ENCODE data around the gene EFEMP2.
A peak's percentile ranks its signal among the peaks of the same experiment; 100 is the strongest.

EFEMP2 gene

DNA sequence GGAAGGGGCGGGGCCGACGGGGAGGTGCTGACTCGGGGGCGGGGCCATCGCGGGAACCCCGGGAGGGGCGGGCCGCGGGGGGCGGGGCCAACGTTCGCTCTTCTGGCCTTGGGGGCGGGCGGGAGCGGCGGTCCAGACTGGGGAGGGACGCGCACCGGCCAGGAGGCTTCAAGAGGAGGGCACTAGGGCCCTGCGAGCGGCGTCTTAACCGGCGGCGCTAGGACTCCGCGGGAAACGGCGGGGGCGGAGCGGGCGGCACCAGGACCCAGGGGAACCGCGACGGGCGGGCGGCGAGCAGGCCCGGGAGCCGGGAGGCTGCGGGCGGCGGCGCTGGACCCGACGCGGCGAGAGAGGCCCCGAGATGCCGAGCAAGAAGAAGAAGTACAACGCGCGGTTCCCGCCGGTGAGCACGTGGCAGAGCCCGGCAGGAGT is 46.6 kb upstream of the EFEMP2 start, which contains the start of gene DRAP1:
Gene DRAP1 (plus strand): TSS at position 286 of the 432 bp plus-strand sequence. CDS start 76 bp downstream, at position 362.
- Mint-ChIP-seq H3K27me3 (ENCODE audit: low read depth, poor library complexity) (no peaks in the 10 kb centered on the region), H3K36me3 (ENCODE audit: low read depth) (peaks cover 26% of the 10 kb centered on the region), H3K9me3 (no peaks in the 10 kb centered on the region), H3K4me3 (peak within 1 kb of the TSS; percentile 88), H3K4me1 (peaks cover 31% of the 10 kb centered on the region), H3K27ac (no peak within 1 kb of the TSS)
- TF ChIP-seq, protein P1, sequence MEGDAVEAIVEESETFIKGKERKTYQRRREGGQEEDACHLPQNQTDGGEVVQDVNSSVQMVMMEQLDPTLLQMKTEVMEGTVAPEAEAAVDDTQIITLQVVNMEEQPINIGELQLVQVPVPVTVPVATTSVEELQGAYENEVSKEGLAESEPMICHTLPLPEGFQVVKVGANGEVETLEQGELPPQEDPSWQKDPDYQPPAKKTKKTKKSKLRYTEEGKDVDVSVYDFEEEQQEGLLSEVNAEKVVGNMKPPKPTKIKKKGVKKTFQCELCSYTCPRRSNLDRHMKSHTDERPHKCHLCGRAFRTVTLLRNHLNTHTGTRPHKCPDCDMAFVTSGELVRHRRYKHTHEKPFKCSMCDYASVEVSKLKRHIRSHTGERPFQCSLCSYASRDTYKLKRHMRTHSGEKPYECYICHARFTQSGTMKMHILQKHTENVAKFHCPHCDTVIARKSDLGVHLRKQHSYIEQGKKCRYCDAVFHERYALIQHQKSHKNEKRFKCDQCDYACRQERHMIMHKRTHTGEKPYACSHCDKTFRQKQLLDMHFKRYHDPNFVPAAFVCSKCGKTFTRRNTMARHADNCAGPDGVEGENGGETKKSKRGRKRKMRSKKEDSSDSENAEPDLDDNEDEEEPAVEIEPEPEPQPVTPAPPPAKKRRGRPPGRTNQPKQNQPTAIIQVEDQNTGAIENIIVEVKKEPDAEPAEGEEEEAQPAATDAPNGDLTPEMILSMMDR (IDR thresholded peaks at IDR 0.05), result no peak
- peak; percentile 100 for DNase-seq

DNA sequence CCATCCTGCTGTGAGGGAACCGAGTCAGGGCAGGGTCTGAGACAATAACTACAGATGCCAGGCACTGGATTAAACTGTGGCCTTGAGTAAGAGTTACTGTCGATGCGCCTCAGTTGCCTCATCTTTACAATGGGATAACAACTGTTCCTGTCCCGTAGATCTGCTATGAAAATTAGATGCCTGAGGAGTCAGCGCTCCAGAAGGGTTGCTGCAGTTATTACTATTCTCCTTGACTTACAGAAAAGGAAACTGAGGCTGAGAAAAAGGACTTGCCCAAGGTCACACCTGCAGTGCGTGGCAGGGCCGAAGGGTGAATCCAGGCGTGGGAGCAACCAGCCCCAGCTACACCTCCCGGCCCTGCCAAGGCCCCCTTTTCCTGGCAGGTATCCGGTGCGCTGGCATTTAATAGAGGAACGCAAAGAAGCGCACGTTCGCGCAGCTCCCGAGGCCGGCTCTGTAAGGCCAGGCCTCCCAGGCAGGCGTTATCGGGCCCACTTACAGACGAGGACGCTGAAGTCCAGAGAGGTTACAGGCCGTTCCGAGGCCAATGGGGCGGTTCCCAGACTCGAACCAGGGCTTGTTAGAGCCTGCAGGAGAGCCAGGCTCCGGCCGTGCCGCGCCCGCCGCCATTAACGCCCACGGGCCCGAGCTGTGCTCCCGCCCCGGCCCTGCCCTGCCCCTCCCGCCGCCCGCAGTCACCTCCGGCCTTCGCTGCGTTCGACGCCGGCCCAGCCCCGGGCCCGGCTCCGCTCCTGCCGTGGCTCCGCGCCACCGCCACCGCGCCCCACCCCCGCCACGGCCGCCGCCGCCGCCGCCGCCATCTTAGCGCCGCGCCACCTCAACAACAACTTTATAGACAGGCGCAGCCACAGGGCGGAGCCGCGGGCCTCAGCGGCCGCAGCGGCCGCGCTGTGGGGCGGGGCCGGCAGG is 45.9 kb upstream of the EFEMP2 start, which contains the start of gene C11orf68:
Gene C11orf68 (minus strand): TSS at position 852 of the 930 bp plus-strand sequence. CDS start 31 bp downstream, at position 821.
- H3K27ac Mint-ChIP-seq, result no peak within 1 kb of the TSS
- DNase-seq, result no peak
- no peaks in the 10 kb centered on the region for H3K9me3 Mint-ChIP-seq
- TF ChIP-seq, protein P1 (IDR thresholded peaks at IDR 0.05), result no peak
- H3K4me1 Mint-ChIP-seq, result peaks cover 31% of the 10 kb centered on the region
- H3K27me3 Mint-ChIP-seq (ENCODE audit: low read depth, poor library complexity), result no peaks in the 10 kb centered on the region
- H3K36me3 Mint-ChIP-seq (ENCODE audit: low read depth), result peaks cover 25% of the 10 kb centered on the region
- peak within 1 kb of the TSS; percentile 88 for H3K4me3 Mint-ChIP-seq

DNA sequence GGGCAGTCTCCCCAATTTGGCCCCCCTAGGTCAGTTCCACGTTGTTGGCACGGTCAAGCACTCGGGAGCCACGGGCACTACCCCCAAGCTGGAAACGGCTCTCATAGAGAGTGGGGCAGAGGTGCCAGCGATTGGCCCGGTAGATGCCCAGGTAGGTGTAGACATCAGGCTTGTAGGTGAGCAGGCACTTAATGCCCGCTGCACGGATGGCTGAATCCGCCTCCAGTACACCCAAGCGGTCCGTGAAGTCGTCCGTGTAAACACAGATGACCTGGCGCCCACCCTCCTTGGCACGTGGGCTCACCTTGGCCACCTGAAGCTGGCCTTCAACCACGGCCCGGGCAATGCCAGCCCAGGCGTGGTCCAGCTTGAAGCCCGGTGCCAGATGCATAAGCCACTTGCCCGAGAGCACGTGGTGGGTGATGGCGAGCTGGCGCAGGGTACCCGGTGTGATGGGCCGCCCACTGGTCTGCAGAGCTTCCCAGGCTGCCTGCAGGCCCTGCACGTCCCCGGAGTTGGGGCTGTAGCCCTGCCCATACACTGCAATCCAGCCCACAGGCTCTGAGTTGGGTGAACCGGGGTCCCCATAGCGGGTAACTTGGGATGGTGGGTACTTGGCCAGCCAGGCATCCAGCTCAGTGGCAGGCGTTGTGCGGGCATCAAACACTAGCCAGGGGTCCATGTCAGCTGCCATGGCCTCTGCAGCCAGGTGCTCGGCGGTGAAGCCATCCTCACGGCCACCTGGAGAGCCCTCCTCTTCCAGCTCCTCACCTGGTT is 45.0 kb upstream of the EFEMP2 start:
- no peaks in the 10 kb centered on the region for H3K27me3 Mint-ChIP-seq (ENCODE audit: low read depth, poor library complexity)
- H3K4me1 Mint-ChIP-seq, result peaks cover 31% of the 10 kb centered on the region
- no peaks in the 10 kb centered on the region for H3K9me3 Mint-ChIP-seq
- no peak overlapping the region for H3K27ac Mint-ChIP-seq
- TF ChIP-seq, protein P1 (IDR thresholded peaks at IDR 0.05), result no peak
- peak overlapping the region; percentile 83 for H3K4me3 Mint-ChIP-seq
- H3K36me3 Mint-ChIP-seq (ENCODE audit: low read depth), result peaks cover 16% of the 10 kb centered on the region
- DNase-seq, result no peak

DNA sequence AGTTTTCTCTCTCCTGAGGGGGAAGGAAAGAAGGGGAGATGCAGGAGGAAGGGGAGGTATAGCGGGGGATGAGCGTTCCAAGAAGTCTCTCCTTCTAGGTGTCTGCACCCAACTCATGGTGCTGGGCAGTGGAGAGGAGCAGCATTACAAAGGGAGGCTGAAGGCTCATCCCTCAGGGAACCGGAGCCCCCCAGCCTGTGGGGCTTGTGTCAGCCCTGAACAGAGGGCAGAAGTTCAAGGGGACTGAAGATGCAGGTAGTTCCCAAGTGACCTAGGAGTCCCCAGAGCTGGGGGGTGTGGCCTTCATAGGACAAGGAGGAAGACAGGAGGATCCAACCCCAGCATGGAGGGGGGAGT is 44.5 kb upstream of the EFEMP2 start:
- H3K4me3 Mint-ChIP-seq, result peak overlapping the region; percentile 77
- H3K9me3 Mint-ChIP-seq, result no peaks in the 10 kb centered on the region
- H3K36me3 Mint-ChIP-seq (ENCODE audit: low read depth), result peaks cover 11% of the 10 kb centered on the region
- TF ChIP-seq, protein P1 (IDR thresholded peaks at IDR 0.05), result no peak
- DNase-seq, result no peak
- peak overlapping the region; percentile 32 for H3K27ac Mint-ChIP-seq
- H3K27me3 Mint-ChIP-seq (ENCODE audit: low read depth, poor library complexity), result peaks cover 3% of the 10 kb centered on the region
- peaks cover 31% of the 10 kb centered on the region for H3K4me1 Mint-ChIP-seq

DNA sequence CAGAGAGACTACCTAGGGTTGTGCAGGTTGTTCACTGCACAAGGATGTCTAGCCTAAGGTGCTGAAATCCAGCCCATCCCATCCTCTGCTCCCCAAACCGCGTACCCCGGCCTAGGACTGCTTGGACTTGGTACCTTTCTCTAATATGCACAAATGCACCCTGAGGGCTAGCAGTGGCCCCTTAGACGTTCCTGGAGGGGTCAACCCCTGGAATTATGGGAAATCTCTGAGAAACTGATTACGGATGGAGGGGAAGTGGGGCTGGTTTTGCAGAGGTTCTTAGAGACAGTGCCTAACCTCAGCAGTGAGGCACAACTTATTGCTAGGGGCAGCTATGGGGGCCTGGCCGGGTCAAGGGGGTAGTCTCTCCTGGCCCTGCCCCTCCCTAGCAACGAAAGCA is 43.8 kb upstream of the EFEMP2 start:
- Mint-ChIP-seq H3K36me3 (ENCODE audit: low read depth) (peaks cover 7% of the 10 kb centered on the region), H3K27me3 (ENCODE audit: low read depth, poor library complexity) (peaks cover 3% of the 10 kb centered on the region), H3K9me3 (no peaks in the 10 kb centered on the region), H3K4me3 (peak overlapping the region; percentile 77), H3K4me1 (peaks cover 37% of the 10 kb centered on the region), H3K27ac (no peak overlapping the region)
- no peak for DNase-seq
- TF ChIP-seq, protein P1 (IDR thresholded peaks at IDR 0.05), result no peak
